Left colon (tissue), 2 donors: ENCODE results near the gene PANK1. TPM values are rescaled to one million over a fixed set of nuclear protein-coding genes. Genes with fewer than 3 reads are reported as not detected.
"Not testable (repeated sequence)": the region's sequence is repeated elsewhere in the genome, so short reads cannot be mapped to it uniquely, and the experiment has no call there.

Experiments
- ATAC-seq: fragments of 200-7000 bp; cut with Tn5 transposase; one replicate; pipeline ENCODE4 v1.9.1; 2020; ENCODE audit warnings: mild to moderate bottlenecking, moderate library complexity
- DNase-seq, 2 donors: peaks; one replicate each; pipeline ENCODE4 v3.0.0-alpha.2; 2020
- intact Hi-C, 2 donors: fragments of 100-400 bp; cut with DNase I in 1 of 2; cut with micrococcal nuclease in 1 of 2; formaldehyde crosslinking; loops; one replicate each; pipeline versions ENCODE4 v1.11.2 to v1.14.0; 2022; cut with DNase I, micrococcal nuclease
- total RNA-seq, 2 donors: library from RNA; stranded (reverse); fragmentation: NEBNext Ultra II Directional; extraction: Animal tissue kit (Norgen Biotek cat#: 25700); gene quantifications; one replicate each; pipeline ENCODE4 v1.2.1, GENCODE V29; 2021
- donor health status: DM: no; HTN: no; CAD: no.
- donor health status: DM: yes; HTN: yes; CAD: no.

PANK1 gene
- total RNA-seq, 2 donors from 2014 or later = 28.7 to 33.5 TPM

DNA sequence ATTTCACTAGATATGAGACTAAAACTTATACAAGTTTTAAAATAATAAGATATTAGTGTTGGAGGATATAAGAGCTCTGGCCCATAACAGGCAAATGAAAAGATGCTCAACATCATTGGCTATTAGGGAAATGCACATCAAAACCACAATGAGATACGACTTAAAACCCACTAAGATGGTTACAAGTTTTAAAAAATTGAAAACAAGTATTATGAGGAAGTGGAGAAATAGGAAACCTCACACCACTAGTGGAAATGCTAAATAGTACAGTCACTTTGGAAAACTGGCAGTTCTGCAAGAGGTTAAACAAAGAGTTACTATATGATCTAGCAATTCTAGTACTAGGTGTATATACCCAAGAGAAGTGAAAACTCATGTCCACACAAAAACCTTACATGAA, 17.2 kb downstream of the PANK1 start:
- no peak for ATAC-seq
- intact Hi-C loops = no loop called here

DNA sequence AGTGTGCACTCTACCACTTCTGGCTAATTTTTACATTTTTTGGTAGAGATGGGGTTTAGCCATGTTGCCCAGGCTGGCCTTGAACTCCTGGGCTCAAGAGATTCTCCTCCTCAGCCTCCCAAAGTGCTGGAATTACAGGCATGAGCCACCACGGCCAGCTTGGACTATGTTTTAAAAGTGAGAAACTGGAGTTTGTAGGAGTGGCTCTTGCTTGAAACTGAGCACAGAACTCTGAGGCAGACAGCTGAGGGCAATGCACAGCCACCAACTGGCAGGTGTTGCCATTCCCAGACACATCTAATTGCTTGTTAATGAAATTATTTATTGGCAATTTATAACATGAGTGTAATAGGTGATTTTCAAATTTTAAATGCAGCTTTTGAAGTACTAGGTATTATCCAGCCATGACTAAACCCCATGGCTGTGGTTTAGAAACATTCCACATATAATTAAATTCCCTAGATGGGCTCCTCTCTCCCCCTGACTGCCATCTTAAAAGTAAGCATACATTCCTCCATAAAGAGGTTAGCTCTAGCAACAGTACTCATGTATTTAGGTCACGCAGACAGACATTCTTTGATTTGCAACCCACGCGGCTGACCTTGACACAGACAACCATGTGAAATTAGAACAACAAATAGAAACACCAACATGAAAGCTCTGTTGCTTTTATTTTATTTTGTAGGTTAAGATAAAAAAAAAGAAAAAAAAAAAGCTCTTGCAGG, 19.8 kb downstream of the PANK1 start:
- intact Hi-C loops = no loop called here
- DNase-seq (no peak), ATAC-seq (no peak)

More for the DNA sequence above, 17.2 kb downstream of the PANK1 start:
- DNase-seq = no peak

GRCh38 chr10:89624020-89624419, 21.0 kb downstream of the PANK1 start:
- intact Hi-C loops = no loop called here
- no peak for ATAC-seq
- DNase-seq = no peak

DNA sequence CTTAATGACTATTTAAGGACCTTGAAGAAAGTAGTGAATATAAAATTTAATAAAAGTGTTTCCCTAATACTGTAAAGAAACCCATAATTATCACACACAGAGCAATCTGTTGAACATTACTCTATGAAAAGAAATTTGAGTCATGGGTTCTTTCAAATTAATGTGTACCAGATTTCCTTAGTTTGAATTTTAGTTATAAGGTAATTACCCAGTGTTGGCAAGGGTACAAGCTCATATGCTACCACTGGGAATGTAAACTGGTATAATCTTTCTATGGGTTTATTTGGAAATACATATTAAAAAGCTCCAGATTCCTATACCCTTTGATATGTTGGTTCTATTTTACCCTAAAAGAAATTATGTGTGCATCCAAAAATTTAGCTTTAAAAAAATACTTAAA, 22.9 kb downstream of the PANK1 start:
- intact Hi-C loops = no loop called here
- DNase-seq = no peak
- no peak for ATAC-seq

DNA sequence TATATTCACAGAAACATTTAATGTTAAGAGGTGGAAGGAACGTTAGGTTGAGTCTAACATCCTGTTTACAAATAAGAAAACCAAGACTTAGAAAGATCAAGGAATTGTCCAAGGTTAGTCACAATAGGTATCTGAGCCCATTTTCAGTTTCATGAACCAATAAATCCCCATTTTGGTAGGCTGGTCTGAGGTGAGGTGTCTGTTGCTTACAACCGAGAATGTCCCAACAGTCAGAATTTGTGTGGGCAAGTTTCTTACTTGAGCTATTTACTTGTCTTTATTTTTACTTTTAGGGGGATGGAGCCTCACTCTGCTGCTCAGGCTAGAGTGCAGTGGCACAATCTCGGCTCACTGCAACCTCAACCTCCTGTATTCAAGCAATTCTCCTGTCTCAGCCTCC, 23.6 kb downstream of the PANK1 start:
- no peak for ATAC-seq
- DNase-seq = no peak
- intact Hi-C loops = no loop called here

GRCh38 chr10:89620296-89620695, 24.7 kb downstream of the PANK1 start:
- DNase-seq, ATAC-seq, intact Hi-C loops: not testable (repeated sequence)

DNA sequence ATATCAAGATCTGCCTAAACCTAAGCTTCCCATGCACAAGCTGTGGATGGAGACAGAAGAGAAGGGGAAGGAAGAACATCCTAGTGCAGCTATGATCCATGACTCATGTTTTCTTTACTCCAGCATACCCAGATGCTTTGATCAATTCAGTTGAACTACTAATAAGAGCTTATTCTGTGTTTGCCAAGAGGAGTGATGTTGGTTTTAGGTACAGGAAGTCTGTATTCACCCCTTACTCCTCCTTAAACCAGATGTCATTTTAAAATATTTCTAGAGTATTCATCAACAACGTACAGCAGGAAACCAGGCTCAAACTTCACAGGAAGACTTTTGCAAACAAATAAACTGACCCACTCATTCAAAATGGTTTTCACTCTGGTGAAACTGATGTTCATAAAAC, 29.2 kb downstream of the PANK1 start:
- no peak for DNase-seq
- intact Hi-C loops = no loop called here
- ATAC-seq = no peak

DNA sequence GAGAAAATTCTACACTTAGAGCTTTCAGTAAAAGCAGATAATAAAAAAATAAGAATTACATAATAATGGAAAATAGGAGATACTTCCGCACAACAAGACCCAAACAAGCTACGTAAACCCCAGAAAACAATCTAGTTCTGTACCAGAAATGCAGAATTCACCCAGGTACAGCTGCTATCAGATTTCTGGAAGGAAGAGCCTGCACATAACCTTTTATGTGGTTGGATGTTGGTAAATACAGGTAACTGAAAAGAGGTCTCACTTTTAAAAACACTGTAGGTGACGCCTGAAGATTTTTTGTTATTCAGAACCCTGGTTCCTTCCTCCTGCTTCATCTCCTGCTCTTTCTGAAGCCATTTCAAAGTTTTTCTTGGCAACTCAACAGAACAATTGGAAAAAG, 29.9 kb downstream of the PANK1 start:
- ATAC-seq (no peak), DNase-seq (no peak)
- intact Hi-C loops = no loop called here

GRCh38 chr10:89613582-89613981, 31.5 kb downstream of the PANK1 start:
- no peak for DNase-seq
- intact Hi-C loops = no loop called here
- no peak for ATAC-seq

DNA sequence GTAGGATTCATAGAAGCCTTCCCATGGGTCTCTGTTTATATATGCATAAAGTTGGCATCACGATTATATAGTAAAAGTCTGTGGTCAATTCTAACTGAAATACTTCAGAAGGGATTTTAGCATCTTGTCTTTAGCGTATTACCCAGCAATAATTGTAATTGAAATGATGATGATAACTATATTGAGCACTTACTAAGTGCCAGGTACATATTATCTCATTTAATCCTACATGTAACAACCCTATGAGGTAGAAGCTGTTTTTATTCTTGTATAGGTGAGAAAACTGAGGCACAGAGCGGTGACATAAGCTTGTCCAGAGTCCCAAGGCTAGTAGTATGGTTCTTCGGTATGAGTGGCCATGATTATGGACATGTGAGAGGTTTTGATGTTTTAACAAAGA, 33.8 kb downstream of the PANK1 start:
- intact Hi-C loops = no loop called here
- ATAC-seq (no peak), DNase-seq (no peak)

- DNase-seq (no peak), ATAC-seq (no peak)
- intact Hi-C loops = no loop called here
Observed at GRCh38 chr10:89609833-89610346, 35.2 kb downstream of the PANK1 start.

- ATAC-seq = peak; percentile 37
- intact Hi-C loops = no loop called here
- DNase-seq = peak in 1 of 2 donors; percentile 10
Observed at GRCh38 chr10:89604200-89604599, 40.8 kb downstream of the PANK1 start.

DNA sequence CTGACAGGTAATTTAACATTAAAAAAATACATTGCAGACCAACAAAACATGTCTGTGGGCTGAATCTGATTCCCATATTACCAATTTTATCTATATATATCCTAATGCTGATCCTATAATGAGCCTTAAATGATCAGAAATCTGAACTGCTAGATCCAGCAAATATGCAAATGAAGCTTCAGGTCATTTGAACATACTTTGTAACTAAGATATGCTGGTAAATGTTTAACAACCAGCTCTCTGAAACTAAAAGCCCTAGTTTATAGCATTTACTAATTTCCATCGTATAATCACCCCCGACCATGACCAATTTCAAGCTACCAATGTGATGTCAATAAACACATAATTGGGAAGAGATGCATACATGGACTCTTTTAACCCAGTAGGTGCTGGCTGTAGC, 42.1 kb downstream of the PANK1 start:
- ATAC-seq (no peak), DNase-seq (no peak)
- intact Hi-C loops = no loop called here

DNA sequence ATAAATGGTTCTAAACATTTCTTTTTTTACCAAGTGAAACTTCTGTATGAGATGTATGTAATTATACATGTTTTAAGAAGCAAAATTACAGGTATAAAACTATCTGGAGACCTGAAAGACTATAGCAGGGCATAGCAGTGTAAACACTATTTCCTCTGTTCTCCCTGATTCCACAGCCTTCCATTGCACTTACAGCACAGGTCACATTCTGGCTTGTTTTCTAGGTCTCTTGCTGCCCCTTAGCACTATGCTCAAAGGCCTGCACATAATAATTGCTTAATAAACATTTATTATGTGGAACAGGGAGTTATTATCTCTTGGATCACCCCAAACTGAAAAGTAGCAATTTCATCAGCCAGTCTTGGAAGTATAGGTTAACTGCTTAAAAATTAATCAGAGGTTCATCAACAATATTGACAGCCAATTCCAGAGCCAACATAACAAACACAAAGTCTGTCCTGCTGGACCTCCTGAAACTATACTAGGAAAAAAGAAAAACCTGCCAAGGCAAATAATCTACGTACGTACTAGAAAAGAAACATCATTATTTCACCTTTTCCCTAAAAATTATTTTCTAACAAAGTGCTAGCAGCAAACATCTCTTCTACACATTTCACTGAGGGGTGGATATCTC, 43.2 kb downstream of the PANK1 start:
- DNase-seq = no peak
- intact Hi-C loops = no loop called here
- ATAC-seq = no peak

DNA sequence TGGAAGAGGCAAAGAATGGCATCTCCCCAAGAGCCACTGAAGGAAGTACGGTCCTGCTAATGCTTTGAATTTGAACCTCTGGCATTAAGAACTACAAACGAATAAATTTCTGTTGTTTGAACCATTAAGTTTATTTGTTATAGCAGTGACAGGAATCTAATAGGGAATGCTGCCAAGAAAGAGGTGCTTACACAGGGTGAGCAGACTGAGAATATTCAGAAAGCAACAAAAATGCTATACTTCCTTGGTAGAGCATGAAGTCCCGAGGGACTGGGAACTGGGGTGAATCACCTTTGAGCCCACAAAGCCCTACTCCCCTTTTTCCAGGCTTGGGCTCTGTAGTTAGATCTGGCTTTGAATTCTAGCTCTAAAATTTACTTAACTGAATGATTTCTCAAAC, 45.0 kb downstream of the PANK1 start:
- intact Hi-C loops = no loop called here
- ATAC-seq = no peak

DNA sequence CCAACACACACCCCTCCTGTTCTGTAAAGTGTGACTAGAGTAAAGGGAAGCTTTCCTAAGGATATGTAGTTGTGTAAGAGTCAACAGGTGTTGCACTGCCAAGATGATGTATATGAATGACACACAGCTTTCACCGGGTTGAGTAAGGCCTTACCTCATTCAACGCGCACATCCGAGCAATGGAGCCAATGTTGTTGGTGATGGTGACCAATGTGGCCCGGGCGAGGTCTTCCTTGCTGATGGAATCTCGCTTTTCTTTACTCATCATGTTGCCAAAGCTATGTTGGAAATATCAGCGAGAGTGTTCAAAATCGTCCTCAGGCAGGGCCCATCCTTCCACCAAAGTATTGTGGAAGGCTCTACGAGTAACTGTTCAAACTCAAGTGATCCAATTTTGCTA, 52.0 kb downstream of the PANK1 start:
- no peak for ATAC-seq
- DNase-seq = no peak
- intact Hi-C loops = no loop called here

More for the DNA sequence above, 45.0 kb downstream of the PANK1 start:
- DNase-seq = no peak

DNA sequence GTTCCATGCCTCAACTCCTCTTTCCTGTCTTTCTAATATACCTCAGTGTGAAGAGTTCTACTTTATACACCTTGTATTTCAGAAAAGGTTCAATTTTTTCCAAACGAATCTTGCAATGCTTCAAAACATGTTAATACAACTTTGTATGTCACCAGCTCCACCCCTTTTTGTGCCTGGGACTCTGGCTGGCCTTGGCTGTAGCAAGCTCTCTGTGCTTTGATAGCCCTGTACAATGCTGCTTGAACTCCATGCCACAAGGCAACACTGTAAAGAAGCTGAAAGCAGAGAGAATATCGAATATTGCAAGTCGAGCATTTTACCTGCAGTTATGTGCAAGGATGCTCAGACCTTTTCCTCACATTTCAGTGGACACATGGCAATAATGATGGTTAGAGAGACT, 52.5 kb downstream of the PANK1 start:
- ATAC-seq = no peak
- DNase-seq = no peak
- intact Hi-C loops = no loop called here

GRCh38 chr10:89591796-89592271, 53.2 kb downstream of the PANK1 start:
- peak; percentile 48 for ATAC-seq
- intact Hi-C loops = no loop called here
- DNase-seq = no peak

GRCh38 chr10:89591111-89591795, 53.8 kb downstream of the PANK1 start:
- DNase-seq (no peak), ATAC-seq (no peak)

GRCh38 chr10:89590326-89590725, 54.7 kb downstream of the PANK1 start:
- DNase-seq (no peak), ATAC-seq (no peak)
- intact Hi-C loops = no loop called here

More at GRCh38 chr10:89591111-89591795, 53.8 kb downstream of the PANK1 start:
- intact Hi-C loops = no loop called here
